HCT116 (cell line): ENCODE data around the gene PCNP. TPM values are rescaled to one million over a fixed set of nuclear protein-coding genes. Genes with fewer than 3 reads are reported as not detected.
A peak's percentile ranks its signal among the peaks of the same experiment; 100 is the strongest.

Experiments
- ATAC-seq: fragments of 200-7000 bp; cut with Tn5 transposase; 2 replicates; pipeline ENCODE4 v1.9.1; 2020; ENCODE audit warnings: mild to moderate bottlenecking, moderate library complexity
- BruUV-seq: library from RNA; stranded (reverse); fragments of 400-500 nt; replicated peaks from 2 replicates; lab custom pipeline; 2021; lab: Mats Ljungman, UMichigan
- CTCF ChIA-PET: fragments of 300-600 bp; sonication (Branson Sonifier 250); formaldehyde crosslinking; loops from one replicate; lab custom pipeline; 2021; ENCODE audit warnings: antibody characterized with exemption; lab: Charles Lee
- POLR2A ChIA-PET: fragments of 300-600, 350-600 bp; sonication (Branson Sonifier 250); formaldehyde crosslinking; loops from one replicate; lab custom pipeline; 2021; ENCODE audit warnings: antibody characterized with exemption; lab: Charles Lee
- RAD21 ChIA-PET, 2 experiments: fragments of 300-600 bp; sonication (Branson Sonifier 250); formaldehyde crosslinking; loops; one replicate each; lab custom pipeline; 2023; ENCODE audit warnings: low total read pairs in 2 of 2; ENCODE audit not compliant: uncharacterized antibody in 2 of 2, unreplicated experiment in 2 of 2, low non-redundant PET in 1 of 2; lab: Charles Lee
- DNase-seq: peaks from one replicate; pipeline ENCODE4 v3.0.0-alpha.2; 2010; ENCODE audit warnings: low read depth, low spot score
- H2AFZ ChIP-seq: fragments of 200-600 bp; shearing (Covaris generic), sonication (generic); 2 replicates; pipeline ENCODE4 v1.6.1; 2017; ENCODE audit warnings: low read depth, mixed run types, mixed read lengths, antibody characterized with exemption, low read length; ENCODE audit not compliant: poor library complexity, severe bottlenecking
- H3K27ac ChIP-seq: 2 replicates; pipeline ENCODE4 v1.5.1; 2012; ENCODE audit warnings: low read depth, low read length
- H3K27me3 ChIP-seq: fragments of 200-600 bp; sonication (generic); 2 replicates; pipeline ENCODE4 v1.6.1; 2016; ENCODE audit warnings: mixed run types, low read length, mixed read lengths; ENCODE audit not compliant: insufficient read depth
- H3K36me3 ChIP-seq, 2 experiments: fragments of 200-500 bp in 1 of 2; fragments of 200-600 bp in 1 of 2; sonication (Bioruptor generic) in 1 of 2; sonication (generic) in 1 of 2; 2 replicates each; pipeline versions ENCODE4 v1.5.1 to v1.6.1; 2014 to 2016; ENCODE audit warnings: low read length in 2 of 2, inconsistent platforms in 1 of 2, mixed read lengths in 1 of 2, mixed run types in 1 of 2; ENCODE audit not compliant: insufficient read depth in 2 of 2, control insufficient read depth in 1 of 2
- H3K4me1 ChIP-seq, 2 experiments: fragments of 200-600 bp in 1 of 2; sonication (generic) in 1 of 2; 2 replicates each; pipeline versions ENCODE4 v1.5.1 to v1.6.1; 2012 to 2017; ENCODE audit warnings: low read length in 2 of 2, inconsistent platforms in 1 of 2, mild to moderate bottlenecking in 1 of 2, mixed read lengths in 1 of 2, mixed run types in 1 of 2, moderate library complexity in 1 of 2; ENCODE audit not compliant: insufficient read depth in 2 of 2, control insufficient read depth in 1 of 2
- H3K4me2 ChIP-seq: fragments of 200-600 bp; sonication (generic); 2 replicates; pipeline ENCODE4 v1.6.1; 2017; ENCODE audit warnings: mixed run types, low read length, mixed read lengths
- H3K4me3 ChIP-seq, 2 experiments: fragments of 200-600 bp in 1 of 2; sonication (generic) in 1 of 2; replicated peaks in 1 of 2; 2 replicates each; pipeline ENCODE4 v1.5.1; 2011 to 2016; ENCODE audit warnings: low read length in 2 of 2, control low read depth in 1 of 2, low read depth in 1 of 2, mild to moderate bottlenecking in 1 of 2, mixed read lengths in 1 of 2, mixed run types in 1 of 2
- H3K79me2 ChIP-seq: fragments of 200-600 bp; sonication (generic); 2 replicates; pipeline ENCODE4 v1.6.1; 2017; ENCODE audit warnings: mild to moderate bottlenecking, mixed run types, low read length, moderate library complexity, mixed read lengths; ENCODE audit not compliant: insufficient read depth
- H3K9ac ChIP-seq: fragments of 200-600 bp; sonication (generic); 2 replicates; pipeline ENCODE4 v1.6.1; 2016; ENCODE audit warnings: low read length, mixed read lengths
- H3K9me2 ChIP-seq: fragments of 200-600 bp; sonication (generic), shearing (Covaris generic); 2 replicates; pipeline ENCODE4 v1.6.1; 2017; ENCODE audit warnings: mixed run types, mild to moderate bottlenecking, moderate library complexity; ENCODE audit not compliant: insufficient read depth
- H3K9me3 ChIP-seq, 2 experiments: fragments of 200-500 bp in 1 of 2; fragments of 200-600 bp in 1 of 2; sonication (Bioruptor generic) in 1 of 2; sonication (generic) in 1 of 2; 2 replicates each; pipeline ENCODE4 v1.6.1; 2014 to 2017; ENCODE audit warnings: low read length in 2 of 2, mixed read lengths in 2 of 2, inconsistent platforms in 1 of 2, low read depth in 1 of 2, mild to moderate bottlenecking in 1 of 2, mixed run types in 1 of 2, moderate library complexity in 1 of 2; ENCODE audit not compliant: control insufficient read depth in 1 of 2, insufficient read depth in 1 of 2
- H4K20me1 ChIP-seq: fragments of 200-600 bp; sonication (generic), shearing (Covaris generic); 2 replicates; pipeline ENCODE4 v1.6.1; 2017; ENCODE audit warnings: mixed run types, mild to moderate bottlenecking, moderate library complexity; ENCODE audit not compliant: insufficient read depth
- CTCF ChIP-seq, 3 experiments: fragments of 200-600 bp in 1 of 3; sonication (generic) in 1 of 3; IDR thresholded peaks in 2 of 3; conservative IDR thresholded peaks in 1 of 3; 2 replicates each; pipeline ENCODE4 v1.5.1; 2012 to 2017; ENCODE audit warnings: low read depth in 2 of 3, low read length in 2 of 3, antibody characterized with exemption in 1 of 3, borderline replicate concordance in 1 of 3, control low read depth in 1 of 3, mild to moderate bottlenecking in 1 of 3, mixed read lengths in 1 of 3, mixed run types in 1 of 3, moderate library complexity in 1 of 3; ENCODE audit not compliant: insufficient read depth in 1 of 3
- EGR1 ChIP-seq: IDR thresholded peaks from 2 replicates; pipeline ENCODE4 v1.6.1; 2012; ENCODE audit warnings: low read depth
- MAX ChIP-seq: IDR thresholded peaks from 2 replicates; pipeline ENCODE4 v1.6.1; 2012
- POLR2AphosphoS5 ChIP-seq: IDR thresholded peaks from 2 replicates; pipeline ENCODE4 v1.6.1; 2011; ENCODE audit warnings: mild to moderate bottlenecking, low read depth, low read length, moderate library complexity
- SP1 ChIP-seq: IDR thresholded peaks from 2 replicates; pipeline ENCODE4 v1.6.1; 2012; ENCODE audit warnings: low read depth
- SRF ChIP-seq: IDR thresholded peaks from 2 replicates; pipeline ENCODE4 v1.6.1; 2012; ENCODE audit warnings: low read depth
- YY1 ChIP-seq: IDR thresholded peaks from 2 replicates; pipeline ENCODE4 v1.6.1; 2011; ENCODE audit warnings: low read length, low read depth, moderate library complexity, mild to moderate bottlenecking; ENCODE audit not compliant: insufficient replicate concordance; ENCODE audit errors: extremely low read depth
- intact Hi-C: fragments of 100-400 bp; cut with micrococcal nuclease; formaldehyde crosslinking; loops from 2 replicates; pipeline ENCODE4 v1.10.0; 2022
- total RNA-seq: library from RNA; stranded (reverse); gene quantifications from one replicate; pipeline ENCODE4 v1.2.1, GENCODE V29; 2021; ENCODE audit not compliant: unreplicated experiment
- TF ChIP-seq, protein P1 (sequence below): IDR thresholded peaks from 2 replicates; pipeline ENCODE4 v1.6.1; 2012

PCNP gene
- total RNA-seq, 1 experiment from 2014 or later: 177 TPM

DNA sequence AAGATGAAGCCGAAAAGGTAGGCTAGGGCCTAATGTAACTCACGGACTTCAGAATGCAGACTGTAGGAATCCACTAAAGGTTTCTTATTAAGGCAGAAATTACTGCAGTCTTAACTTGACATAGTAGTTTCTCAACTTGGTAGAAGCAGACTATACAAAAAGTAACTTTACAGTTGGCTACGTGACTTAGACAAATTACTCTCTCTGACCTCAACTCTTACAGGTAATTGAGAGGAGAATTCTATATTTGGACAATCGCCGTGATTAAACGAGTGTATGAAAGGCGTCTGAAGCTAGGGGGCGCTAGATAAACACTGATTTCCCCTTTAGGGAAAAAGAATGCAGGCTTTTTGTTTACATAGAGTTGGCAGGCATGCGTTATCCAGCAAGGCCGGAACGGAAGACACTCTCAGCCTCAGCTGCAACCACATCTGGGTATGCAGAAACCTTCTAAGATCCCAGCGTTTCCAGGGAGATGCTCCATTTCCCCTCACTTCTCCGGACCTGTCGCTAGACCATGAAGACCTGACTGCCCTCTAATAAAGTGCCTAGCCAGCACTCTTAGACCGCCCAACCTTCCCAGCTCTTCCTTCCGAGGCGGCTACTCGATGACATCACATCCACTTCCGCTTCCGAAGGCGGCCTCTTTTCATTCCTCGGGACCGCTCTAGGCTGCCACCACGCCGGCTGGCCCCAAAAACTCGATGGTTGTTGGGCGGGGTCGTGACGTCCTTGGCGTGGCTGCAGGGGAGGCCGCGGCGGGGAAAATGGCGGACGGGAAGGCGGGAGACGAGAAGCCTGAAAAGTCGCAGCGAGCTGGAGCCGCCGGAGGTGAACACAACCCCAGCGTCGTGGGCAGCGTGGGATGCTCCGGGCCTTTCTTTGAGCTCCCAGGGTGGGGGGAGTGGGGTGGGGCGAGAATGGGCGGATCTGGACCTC, at the start of gene PCNP (continued):
- TF ChIP-seq MAX (peak; percentile 95), SP1 (peak; percentile 83), CTCF (IDR thresholded peaks at IDR 0.05 in 2 of 3, conservative IDR thresholded peaks at IDR 0.05 in 1 of 3; ENCODE audit: borderline replicate concordance in 1 of 3, insufficient read depth in 1 of 3, low read depth in 2 of 3, low read length in 2 of 3) (peak; percentile 76 to 90 (median 77)), POLR2AphosphoS5 (peak; percentile 73), YY1 (peak; percentile 96)

DNA sequence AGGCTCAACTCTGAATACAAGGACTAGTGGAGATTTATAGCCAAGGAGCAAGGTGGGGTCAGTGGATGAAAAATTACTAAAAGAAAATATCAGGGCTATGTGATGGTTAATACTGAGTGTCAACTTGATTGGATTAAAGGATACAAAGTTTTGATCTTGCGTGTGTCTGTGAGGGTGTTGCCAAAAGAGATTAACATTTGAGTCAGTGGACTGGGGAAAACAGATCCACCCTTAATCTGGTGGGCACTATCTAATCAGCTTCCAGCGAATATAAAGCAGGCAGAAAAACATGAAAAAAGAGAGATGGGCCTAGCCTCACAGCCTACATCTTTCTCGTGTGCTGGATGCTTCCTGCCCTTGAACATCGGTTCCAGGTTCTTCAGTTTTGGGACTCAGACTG, 46.5 kb upstream of the PCNP start:
- no peak overlapping the region for H3K4me2 ChIP-seq
- H3K4me3 ChIP-seq: no peak overlapping the region
- RAD21 ChIA-PET: no interaction called here
- CTCF ChIA-PET: no interaction called here
- DNase-seq: no peak
- TF ChIP-seq EGR1 (no peak), SRF (no peak), YY1 (no peak)
- TF ChIP-seq, protein P1, sequence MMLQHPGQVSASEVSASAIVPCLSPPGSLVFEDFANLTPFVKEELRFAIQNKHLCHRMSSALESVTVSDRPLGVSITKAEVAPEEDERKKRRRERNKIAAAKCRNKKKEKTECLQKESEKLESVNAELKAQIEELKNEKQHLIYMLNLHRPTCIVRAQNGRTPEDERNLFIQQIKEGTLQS: no peak
- H3K4me1 ChIP-seq: no peaks in the 10 kb centered on the region
- no peaks in the 10 kb centered on the region for H4K20me1 ChIP-seq
- POLR2A ChIA-PET: no interaction called here
- H3K79me2 ChIP-seq: no peaks in the 10 kb centered on the region
- H3K27ac ChIP-seq: no peak overlapping the region
- H2AFZ ChIP-seq: no peak overlapping the region
- no peaks in the 10 kb centered on the region for H3K36me3 ChIP-seq
- H3K9me2 ChIP-seq: no peaks in the 10 kb centered on the region
- intact Hi-C loops: no loop called here
- H3K9ac ChIP-seq: no peak overlapping the region
- ATAC-seq: no peak
- no peaks in the 10 kb centered on the region for H3K9me3 ChIP-seq
- H3K27me3 ChIP-seq: no peaks in the 10 kb centered on the region
- BruUV-seq: no TSS peak
